ENCODE data around the gene JADE2.

DNA sequence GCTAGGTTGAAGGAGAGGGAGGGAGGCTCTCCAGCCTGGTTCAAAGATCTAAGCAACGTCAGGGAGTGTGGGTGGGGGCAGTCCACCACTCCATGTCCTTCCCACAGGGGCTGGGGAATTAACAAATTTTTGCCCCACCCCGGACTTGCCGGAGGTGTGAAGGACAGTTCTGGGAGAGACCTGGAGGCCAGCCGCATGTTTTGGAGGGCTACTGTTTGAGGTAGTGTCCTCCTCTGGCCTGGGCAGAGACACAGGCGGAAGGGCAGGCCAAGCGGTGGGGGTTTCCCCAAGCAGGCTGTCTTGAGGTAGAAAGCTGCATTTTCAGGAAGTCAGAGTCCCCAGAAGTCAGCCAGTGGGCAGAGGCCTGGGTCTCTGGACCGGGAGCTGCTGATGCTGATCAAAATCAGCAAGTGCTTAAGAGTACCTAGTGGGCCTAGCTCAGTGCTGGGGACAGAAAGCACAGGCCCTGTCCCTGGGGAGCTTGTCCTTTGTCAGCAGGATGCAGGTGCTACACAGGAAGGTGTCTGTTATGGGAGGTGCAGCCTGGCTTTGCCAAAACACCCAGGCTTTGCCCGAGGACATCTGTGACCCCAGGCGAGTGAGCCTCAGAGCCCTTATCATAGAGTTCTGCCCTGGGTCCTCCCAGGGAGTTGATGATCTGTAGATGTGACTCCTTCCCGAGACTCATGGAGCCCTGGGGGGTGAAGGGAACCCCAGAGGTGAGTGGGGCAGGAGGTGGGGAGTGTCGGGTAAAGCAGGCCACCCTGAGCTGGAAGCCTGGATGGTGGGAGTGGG lies 18.5 kb downstream of the JADE2 start:
- TF ChIP-seq, protein P1, sequence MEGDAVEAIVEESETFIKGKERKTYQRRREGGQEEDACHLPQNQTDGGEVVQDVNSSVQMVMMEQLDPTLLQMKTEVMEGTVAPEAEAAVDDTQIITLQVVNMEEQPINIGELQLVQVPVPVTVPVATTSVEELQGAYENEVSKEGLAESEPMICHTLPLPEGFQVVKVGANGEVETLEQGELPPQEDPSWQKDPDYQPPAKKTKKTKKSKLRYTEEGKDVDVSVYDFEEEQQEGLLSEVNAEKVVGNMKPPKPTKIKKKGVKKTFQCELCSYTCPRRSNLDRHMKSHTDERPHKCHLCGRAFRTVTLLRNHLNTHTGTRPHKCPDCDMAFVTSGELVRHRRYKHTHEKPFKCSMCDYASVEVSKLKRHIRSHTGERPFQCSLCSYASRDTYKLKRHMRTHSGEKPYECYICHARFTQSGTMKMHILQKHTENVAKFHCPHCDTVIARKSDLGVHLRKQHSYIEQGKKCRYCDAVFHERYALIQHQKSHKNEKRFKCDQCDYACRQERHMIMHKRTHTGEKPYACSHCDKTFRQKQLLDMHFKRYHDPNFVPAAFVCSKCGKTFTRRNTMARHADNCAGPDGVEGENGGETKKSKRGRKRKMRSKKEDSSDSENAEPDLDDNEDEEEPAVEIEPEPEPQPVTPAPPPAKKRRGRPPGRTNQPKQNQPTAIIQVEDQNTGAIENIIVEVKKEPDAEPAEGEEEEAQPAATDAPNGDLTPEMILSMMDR (IDR thresholded peaks at IDR 0.05), result no peak
- TF ChIP-seq RARB (CRISPR knock-in tag; IDR thresholded peaks at IDR 0.05) (no peak), RCOR1 (IDR thresholded peaks at IDR 0.05; ENCODE audit: low read depth, low read length) (no peak), RFX5 (IDR thresholded peaks at IDR 0.05) (no peak), RAD21 (conservative IDR thresholded peaks at IDR 0.05 in 1 of 2, IDR thresholded peaks at IDR 0.05 in 1 of 2) (no peak), CHD2 (IDR thresholded peaks at IDR 0.05; ENCODE audit: low read length, partially characterized antibody) (no peak), MYC (IDR thresholded peaks at IDR 0.05; ENCODE audit: borderline replicate concordance, low read length) (no peak), MAZ (IDR thresholded peaks at IDR 0.05; ENCODE audit: borderline replicate concordance, low read depth, low read length) (no peak), ZFP36 (IDR thresholded peaks at IDR 0.05; ENCODE audit: borderline replicate concordance, partially characterized antibody) (no peak)
- TF ChIP-seq, protein P2, sequence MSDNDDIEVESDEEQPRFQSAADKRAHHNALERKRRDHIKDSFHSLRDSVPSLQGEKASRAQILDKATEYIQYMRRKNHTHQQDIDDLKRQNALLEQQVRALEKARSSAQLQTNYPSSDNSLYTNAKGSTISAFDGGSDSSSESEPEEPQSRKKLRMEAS (IDR thresholded peaks at IDR 0.05), result no peak
- TF ChIP-seq, protein P3, sequence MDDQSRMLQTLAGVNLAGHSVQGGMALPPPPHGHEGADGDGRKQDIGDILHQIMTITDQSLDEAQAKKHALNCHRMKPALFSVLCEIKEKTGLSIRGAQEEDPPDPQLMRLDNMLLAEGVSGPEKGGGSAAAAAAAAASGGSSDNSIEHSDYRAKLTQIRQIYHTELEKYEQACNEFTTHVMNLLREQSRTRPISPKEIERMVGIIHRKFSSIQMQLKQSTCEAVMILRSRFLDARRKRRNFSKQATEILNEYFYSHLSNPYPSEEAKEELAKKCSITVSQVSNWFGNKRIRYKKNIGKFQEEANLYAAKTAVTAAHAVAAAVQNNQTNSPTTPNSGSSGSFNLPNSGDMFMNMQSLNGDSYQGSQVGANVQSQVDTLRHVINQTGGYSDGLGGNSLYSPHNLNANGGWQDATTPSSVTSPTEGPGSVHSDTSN (IDR thresholded peaks at IDR 0.05), result no peak
- TF ChIP-seq, protein P4, sequence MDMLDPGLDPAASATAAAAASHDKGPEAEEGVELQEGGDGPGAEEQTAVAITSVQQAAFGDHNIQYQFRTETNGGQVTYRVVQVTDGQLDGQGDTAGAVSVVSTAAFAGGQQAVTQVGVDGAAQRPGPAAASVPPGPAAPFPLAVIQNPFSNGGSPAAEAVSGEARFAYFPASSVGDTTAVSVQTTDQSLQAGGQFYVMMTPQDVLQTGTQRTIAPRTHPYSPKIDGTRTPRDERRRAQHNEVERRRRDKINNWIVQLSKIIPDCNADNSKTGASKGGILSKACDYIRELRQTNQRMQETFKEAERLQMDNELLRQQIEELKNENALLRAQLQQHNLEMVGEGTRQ (IDR thresholded peaks at IDR 0.05), result no peak
- TF ChIP-seq, protein P5, sequence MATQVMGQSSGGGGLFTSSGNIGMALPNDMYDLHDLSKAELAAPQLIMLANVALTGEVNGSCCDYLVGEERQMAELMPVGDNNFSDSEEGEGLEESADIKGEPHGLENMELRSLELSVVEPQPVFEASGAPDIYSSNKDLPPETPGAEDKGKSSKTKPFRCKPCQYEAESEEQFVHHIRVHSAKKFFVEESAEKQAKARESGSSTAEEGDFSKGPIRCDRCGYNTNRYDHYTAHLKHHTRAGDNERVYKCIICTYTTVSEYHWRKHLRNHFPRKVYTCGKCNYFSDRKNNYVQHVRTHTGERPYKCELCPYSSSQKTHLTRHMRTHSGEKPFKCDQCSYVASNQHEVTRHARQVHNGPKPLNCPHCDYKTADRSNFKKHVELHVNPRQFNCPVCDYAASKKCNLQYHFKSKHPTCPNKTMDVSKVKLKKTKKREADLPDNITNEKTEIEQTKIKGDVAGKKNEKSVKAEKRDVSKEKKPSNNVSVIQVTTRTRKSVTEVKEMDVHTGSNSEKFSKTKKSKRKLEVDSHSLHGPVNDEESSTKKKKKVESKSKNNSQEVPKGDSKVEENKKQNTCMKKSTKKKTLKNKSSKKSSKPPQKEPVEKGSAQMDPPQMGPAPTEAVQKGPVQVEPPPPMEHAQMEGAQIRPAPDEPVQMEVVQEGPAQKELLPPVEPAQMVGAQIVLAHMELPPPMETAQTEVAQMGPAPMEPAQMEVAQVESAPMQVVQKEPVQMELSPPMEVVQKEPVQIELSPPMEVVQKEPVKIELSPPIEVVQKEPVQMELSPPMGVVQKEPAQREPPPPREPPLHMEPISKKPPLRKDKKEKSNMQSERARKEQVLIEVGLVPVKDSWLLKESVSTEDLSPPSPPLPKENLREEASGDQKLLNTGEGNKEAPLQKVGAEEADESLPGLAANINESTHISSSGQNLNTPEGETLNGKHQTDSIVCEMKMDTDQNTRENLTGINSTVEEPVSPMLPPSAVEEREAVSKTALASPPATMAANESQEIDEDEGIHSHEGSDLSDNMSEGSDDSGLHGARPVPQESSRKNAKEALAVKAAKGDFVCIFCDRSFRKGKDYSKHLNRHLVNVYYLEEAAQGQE (IDR thresholded peaks at IDR 0.05), result no peak

Measured in A549 (cell line).